GM21381 (cell line): ENCODE data around the gene SERTAD3.
"Not testable (repeated sequence)": the region's sequence is repeated elsewhere in the genome, so short reads cannot be mapped to it uniquely, and the experiment has no call there.

Experiments
- ATAC-seq: cut with Tn5 transposase; IDR thresholded peaks from one replicate; pipeline ENCODE4 v1.9.1; 2021; ENCODE audit warnings: mild to moderate bottlenecking, moderate library complexity; ENCODE audit not compliant: unreplicated experiment

Gene SERTAD3

GRCh38 chr19:40444000-40444824 lies at the start of gene SERTAD3:
TSS of gene SERTAD3 (minus strand) at chr19:40444335. CDS start at chr19:40442080, 2,255 bp downstream.
- peak; percentile 59 for ATAC-seq

- ATAC-seq: no peak
Observed at GRCh38 chr19:40493778-40494177, 49.6 kb upstream of the SERTAD3 start.

GRCh38 chr19:40492274-40492673 lies 48.1 kb upstream of the SERTAD3 start:
- ATAC-seq: no peak

GRCh38 chr19:40489882-40490230 lies 45.7 kb upstream of the SERTAD3 start:
- no peak for ATAC-seq

GRCh38 chr19:40486017-40486416 lies 41.9 kb upstream of the SERTAD3 start:
- no peak for ATAC-seq

GRCh38 chr19:40475878-40476644 lies 31.9 kb upstream of the SERTAD3 start:
- not testable (repeated sequence) for ATAC-seq

- no peak for ATAC-seq
Observed at GRCh38 chr19:40474737-40475136, 30.6 kb upstream of the SERTAD3 start.

- ATAC-seq: no peak
Observed at GRCh38 chr19:40472516-40472915, 28.4 kb upstream of the SERTAD3 start.

GRCh38 chr19:40471111-40471510 lies 27.0 kb upstream of the SERTAD3 start:
- no peak for ATAC-seq

- ATAC-seq: no peak
Observed at GRCh38 chr19:40469011-40469410, 24.9 kb upstream of the SERTAD3 start.

GRCh38 chr19:40466985-40467734 lies 23.0 kb upstream of the SERTAD3 start, which contains the start of gene SPTBN4:
TSS of gene SPTBN4 (plus strand) at chr19:40467001. CDS start at chr19:40472622, 5,621 bp downstream.
- ATAC-seq: no peak

GRCh38 chr19:40466219-40466984 lies 22.3 kb upstream of the SERTAD3 start:
- ATAC-seq: peak; percentile 26

- ATAC-seq: peak; percentile 85
Observed at GRCh38 chr19:40465557-40466218, 21.6 kb upstream of the SERTAD3 start, which contains the start of gene BLVRB. TSS of gene BLVRB (minus strand) at chr19:40465745. CDS start at chr19:40465688, 57 bp downstream.

GRCh38 chr19:40465025-40465556 lies 21.0 kb upstream of the SERTAD3 start:
- ATAC-seq: no peak

- no peak for ATAC-seq
Observed at GRCh38 chr19:40464059-40465024, 20.2 kb upstream of the SERTAD3 start.

GRCh38 chr19:40463587-40464037 lies 19.5 kb upstream of the SERTAD3 start:
- ATAC-seq: not testable (repeated sequence)

GRCh38 chr19:40461669-40462221 lies 17.6 kb upstream of the SERTAD3 start:
- ATAC-seq: no peak

- ATAC-seq: no peak
Observed at GRCh38 chr19:40460185-40460584, 16.1 kb upstream of the SERTAD3 start.
